Kidney tubule cell (primary cell): Measurements from ENCODE around the gene MOSMO.
"Not testable (repeated sequence)": the region's sequence is repeated elsewhere in the genome, so short reads cannot be mapped to it uniquely, and the experiment has no call there.

Experiments
- DNase-seq: peaks from one replicate; pipeline ENCODE4 v3.0.0-alpha.2; 2018; ENCODE audit warnings: low spot score

The MOSMO gene

GRCh38 chr16:22093331-22093730, 85.4 kb downstream of the MOSMO start:
- no peak for DNase-seq

- no peak for DNase-seq
These were observed 86.1 kb downstream of the MOSMO start for GRCh38 chr16:22093996-22094395.

DNA sequence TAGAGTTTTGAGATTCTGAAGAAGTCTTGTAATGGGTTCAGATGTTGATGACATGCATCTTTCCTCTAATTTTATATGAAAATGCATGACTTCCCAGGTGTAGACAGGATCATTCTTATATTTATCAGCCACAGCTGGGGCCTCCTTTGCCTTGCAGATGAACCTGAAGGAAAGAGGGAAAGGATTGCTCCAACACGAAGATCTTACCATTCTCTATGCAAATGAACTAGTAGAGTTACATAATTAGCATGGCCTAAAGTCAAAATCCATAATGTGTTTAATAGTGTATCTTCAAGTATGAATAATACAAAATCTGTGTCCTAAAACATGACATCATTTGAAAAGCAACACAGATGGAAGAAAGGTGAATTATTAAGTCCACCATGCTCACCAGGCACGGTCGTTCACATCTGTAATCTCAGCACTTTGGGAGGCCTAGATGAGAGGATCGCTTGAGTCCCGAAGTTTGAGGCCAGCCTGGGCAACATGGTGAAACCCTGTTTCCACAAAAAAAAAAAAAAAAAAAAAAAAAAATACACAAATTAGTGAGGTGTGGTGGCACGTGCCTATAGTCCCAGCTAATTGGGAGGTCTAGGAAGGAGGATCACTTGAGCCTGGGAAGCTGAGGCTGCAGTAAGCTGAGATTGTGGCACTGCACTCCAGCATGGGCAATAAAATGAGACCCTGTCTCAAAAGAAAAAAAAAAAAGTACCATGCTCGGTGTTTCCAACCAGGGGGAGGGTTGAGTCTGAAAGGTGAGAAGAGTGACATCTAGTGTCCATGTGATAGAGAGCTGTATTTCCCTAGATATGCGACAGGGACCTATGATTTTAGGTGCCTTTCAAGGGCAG, 90.7 kb downstream of the MOSMO start:
- DNase-seq = peak; percentile 52

DNA sequence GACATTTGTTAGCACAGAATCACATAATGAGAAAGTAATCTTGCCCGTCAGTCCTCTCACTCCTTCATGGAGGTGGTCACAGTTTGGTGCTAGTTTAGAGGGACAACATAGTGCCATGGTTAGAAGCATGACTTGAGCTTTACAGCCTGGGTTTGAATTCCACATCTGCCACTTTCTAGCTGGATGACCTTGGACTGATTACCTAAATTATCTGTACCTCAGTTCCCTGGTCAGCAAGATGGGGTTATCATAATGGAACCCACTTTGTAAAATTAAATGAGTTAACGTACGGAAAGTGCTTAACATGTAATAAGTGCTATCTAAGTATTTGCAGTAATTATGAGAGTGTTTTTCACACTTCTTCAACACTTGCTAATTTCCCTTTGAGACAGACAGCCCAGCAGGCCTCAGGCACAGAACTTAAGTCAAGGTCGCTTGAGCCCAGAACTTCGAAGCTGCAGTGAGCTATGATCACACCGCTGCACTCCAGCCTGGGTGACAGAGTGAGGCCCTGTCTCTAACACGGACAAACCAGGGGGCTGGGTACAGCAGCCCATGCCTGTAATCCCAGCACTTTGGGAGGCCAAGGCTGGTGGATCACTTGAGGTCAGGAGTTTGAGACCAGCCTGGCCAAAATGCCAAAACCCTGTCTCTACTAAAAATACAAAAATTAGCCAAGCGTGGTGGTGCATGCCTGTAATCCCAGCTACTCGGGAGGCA, 91.5 kb downstream of the MOSMO start:
- DNase-seq = no peak

DNA sequence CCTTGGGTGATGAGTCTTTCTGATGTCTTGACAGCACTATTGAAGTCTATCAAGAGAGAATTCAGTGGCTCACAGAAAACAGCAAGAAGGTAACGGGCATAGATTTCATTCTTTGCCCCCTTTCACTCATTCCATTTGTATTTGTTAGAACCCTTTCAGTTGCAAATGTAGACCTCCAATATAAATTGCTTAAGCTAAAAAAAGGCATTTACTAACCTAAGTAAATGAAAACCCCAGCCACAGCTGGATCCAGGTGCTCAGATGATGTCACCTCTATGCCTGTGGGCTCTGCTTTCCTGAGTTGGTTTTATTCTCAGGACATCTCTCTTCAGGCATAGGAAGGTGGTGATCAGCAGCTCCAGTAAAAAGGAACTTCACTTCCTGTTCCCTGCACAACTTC, 95.5 kb downstream of the MOSMO start:
- DNase-seq = no peak

DNA sequence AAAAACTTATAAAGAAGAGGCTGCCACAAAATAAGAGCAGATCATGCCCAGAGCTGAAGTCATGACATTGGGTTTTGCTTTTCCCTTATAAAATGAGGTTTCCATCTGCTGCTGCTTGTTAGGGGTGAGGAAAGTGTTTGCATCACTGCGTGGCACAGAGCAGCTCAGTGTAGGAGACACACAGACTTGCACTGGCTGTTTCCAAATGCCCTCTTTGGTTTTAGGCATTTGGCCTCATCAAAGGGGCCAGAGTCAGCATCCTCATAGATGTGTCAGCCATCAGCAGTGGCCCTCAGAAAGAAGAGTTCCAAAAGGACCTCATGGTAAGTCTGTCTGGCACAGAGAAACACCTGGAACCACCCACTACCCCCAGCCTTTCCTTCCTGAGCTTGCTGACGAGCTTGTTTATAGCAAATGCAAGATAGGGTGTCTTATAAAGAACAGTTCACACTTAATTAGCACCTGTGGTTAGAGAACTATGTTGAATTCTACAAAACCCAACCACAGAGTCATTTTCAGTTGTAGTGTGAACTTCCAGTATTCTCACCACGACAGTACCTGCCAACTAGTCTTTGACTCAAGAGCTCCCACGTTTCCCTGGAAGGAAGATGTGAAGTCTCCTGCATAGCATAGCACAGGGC, 101.5 kb downstream of the MOSMO start:
- no peak for DNase-seq

- not testable (repeated sequence) for DNase-seq
These were observed 103.7 kb downstream of the MOSMO start for GRCh38 chr16:22111629-22112028.

- no peak for DNase-seq
These were observed 108.3 kb downstream of the MOSMO start for GRCh38 chr16:22116095-22116700.

GRCh38 chr16:22117609-22118008, 109.7 kb downstream of the MOSMO start:
- DNase-seq = peak; percentile 55

DNA sequence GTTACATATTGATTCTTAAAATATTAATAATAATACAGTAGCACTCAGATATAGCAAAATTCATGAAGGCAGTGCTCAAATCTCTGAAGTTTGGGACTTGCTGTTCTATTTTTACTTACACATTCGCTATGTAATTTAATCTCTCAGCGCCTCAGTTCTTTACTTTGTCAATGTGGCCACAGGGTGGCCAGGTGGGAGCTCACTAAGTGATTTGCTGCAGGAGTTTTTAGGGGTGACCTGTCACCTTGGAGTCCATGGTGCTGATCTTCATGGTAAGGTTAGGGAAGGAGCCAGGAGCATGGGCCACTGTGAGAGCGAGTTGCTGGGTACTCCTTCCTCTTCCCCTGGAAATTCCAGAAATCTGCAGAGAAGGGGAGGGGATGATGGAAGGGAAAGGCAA, 112.5 kb downstream of the MOSMO start:
- no peak for DNase-seq

DNA sequence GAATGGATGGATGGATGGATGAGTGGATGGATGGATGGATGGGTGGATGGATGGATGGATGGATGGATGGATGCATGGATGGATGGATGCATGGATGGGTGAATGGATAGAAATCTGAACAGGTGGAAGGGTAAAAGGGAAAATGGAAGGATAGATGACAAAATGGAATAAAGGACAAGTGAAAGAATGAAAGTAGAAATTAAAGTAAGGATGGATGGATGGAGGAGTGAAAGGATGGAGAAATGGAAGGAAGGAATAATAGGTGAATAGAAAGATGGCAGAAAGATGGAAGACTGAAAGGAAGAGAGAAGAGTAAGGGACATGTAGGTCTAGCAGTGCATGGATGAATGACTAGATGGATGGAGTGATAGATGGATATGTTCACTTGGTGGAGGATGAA, 114.3 kb downstream of the MOSMO start:
- no peak for DNase-seq

- no peak for DNase-seq
These were observed 115.2 kb downstream of the MOSMO start for GRCh38 chr16:22123146-22123545.

- DNase-seq = no peak
These were observed 116.0 kb downstream of the MOSMO start for GRCh38 chr16:22123759-22124490.

GRCh38 chr16:22124583-22125284, 116.8 kb downstream of the MOSMO start:
- no peak for DNase-seq

GRCh38 chr16:22126037-22126558, 118.2 kb downstream of the MOSMO start:
- no peak for DNase-seq

- DNase-seq = not testable (repeated sequence)
These were observed 120.6 kb downstream of the MOSMO start for GRCh38 chr16:22128537-22128936.

DNA sequence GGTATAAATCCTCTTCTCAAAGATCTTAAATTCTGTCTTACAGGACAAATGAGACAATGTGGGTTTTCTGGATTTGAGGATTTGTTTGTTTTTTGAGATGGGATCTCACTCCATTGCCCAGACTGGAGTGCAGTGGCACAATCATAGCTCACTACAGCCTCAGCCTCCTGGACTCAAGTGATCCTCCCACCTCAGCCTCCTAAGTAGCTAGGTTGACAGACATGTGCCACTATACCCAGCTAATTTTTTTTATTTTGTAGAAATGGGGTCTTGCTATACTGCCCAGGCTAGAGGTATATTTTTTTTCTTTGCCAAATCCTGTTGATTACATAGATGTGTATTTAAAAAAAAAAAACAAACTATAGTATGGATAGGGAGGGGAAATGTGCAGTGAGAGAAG, 122.6 kb downstream of the MOSMO start:
- DNase-seq = no peak

DNA sequence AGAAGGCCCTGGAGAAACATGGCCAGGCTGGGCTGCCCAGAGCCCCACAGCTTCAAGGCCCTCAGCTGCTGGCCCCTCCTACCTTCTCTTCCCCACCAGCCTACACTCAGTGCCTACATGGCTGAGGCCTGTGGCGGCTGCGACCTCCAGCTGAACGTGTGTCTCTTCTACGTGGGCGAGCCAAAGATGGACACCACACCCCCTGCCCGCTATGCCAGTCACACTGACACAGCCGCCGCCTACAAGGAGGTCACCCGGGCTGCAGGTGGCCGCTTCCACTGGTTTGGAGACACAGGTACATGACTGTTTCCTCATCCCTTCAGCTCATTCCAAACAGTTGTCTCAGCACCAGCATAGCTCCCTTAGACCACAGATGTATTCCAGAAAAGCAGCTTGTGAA, 124.9 kb downstream of the MOSMO start:
- no peak for DNase-seq
